Stimulated activated CD8-positive, alpha-beta memory T cell treated with anti-CD3 and anti-CD28 coated beads, Interleukin-12 subunit alpha, Interleukin-12 subunit beta, amount 100 ng/mL, for 4 hours (primary cell): ENCODE results near the gene TP53RK.

Experiments
- DNase-seq: peaks from one replicate; pipeline ENCODE4 v3.0.0-alpha.2; 2020; ENCODE audit warnings: low read depth

The TP53RK gene

GRCh38 chr20:46689082-46689753 lies at the start of gene TP53RK:
TP53RK (minus strand) TSS chr20:46689444; CDS start chr20:46689414, 30 bp downstream.
- DNase-seq: peak; percentile 86

GRCh38 chr20:46735436-46735835 lies 46.2 kb upstream of the TP53RK start:
- DNase-seq: no peak

- no peak for DNase-seq
Observed at GRCh38 chr20:46731770-46732169, 42.5 kb upstream of the TP53RK start.

- DNase-seq: no peak
Observed at GRCh38 chr20:46725186-46726165, 36.2 kb upstream of the TP53RK start.

GRCh38 chr20:46724343-46724959 lies 35.2 kb upstream of the TP53RK start:
- DNase-seq: no peak

GRCh38 chr20:46723039-46723438 lies 33.8 kb upstream of the TP53RK start:
- no peak for DNase-seq

- DNase-seq: no peak
Observed at GRCh38 chr20:46722450-46722849, 33.2 kb upstream of the TP53RK start.

- no peak for DNase-seq
Observed at GRCh38 chr20:46721476-46721875, 32.2 kb upstream of the TP53RK start.

GRCh38 chr20:46720776-46721425 lies 31.7 kb upstream of the TP53RK start:
- no peak for DNase-seq

- no peak for DNase-seq
Observed at GRCh38 chr20:46720019-46720418, 30.8 kb upstream of the TP53RK start.

GRCh38 chr20:46717818-46718541 lies 28.7 kb upstream of the TP53RK start:
- no peak for DNase-seq

- no peak for DNase-seq
Observed at GRCh38 chr20:46715292-46715756, 26.1 kb upstream of the TP53RK start.

- DNase-seq: no peak
Observed at GRCh38 chr20:46713957-46714834, 25.0 kb upstream of the TP53RK start.

- DNase-seq: no peak
Observed at GRCh38 chr20:46712056-46712636, 22.9 kb upstream of the TP53RK start.

GRCh38 chr20:46710153-46710913 lies 21.1 kb upstream of the TP53RK start:
- no peak for DNase-seq

GRCh38 chr20:46709459-46710152 lies 20.4 kb upstream of the TP53RK start, which contains the start of gene SLC2A10:
SLC2A10 (plus strand) TSS chr20:46709649; CDS start chr20:46709737, 88 bp downstream.
- DNase-seq: no peak

GRCh38 chr20:46709055-46709458 lies 19.8 kb upstream of the TP53RK start:
- no peak for DNase-seq

- DNase-seq: no peak
Observed at GRCh38 chr20:46708172-46708860, 19.1 kb upstream of the TP53RK start.
